ENCODE measurements around the gene YJEFN3.

The YJEFN3 gene

GRCh38 chr19:19559931-19560330 is 31.2 kb downstream of the YJEFN3 start:
- Histone ChIP-seq H3K9ac (ENCODE audit: low read length) (no peak overlapping the region), H3K27me3 (ENCODE audit: low read depth, low read length) (no peaks in the 10 kb centered on the region), H3K27ac (ENCODE audit: low read length) (no peak overlapping the region)

DNA sequence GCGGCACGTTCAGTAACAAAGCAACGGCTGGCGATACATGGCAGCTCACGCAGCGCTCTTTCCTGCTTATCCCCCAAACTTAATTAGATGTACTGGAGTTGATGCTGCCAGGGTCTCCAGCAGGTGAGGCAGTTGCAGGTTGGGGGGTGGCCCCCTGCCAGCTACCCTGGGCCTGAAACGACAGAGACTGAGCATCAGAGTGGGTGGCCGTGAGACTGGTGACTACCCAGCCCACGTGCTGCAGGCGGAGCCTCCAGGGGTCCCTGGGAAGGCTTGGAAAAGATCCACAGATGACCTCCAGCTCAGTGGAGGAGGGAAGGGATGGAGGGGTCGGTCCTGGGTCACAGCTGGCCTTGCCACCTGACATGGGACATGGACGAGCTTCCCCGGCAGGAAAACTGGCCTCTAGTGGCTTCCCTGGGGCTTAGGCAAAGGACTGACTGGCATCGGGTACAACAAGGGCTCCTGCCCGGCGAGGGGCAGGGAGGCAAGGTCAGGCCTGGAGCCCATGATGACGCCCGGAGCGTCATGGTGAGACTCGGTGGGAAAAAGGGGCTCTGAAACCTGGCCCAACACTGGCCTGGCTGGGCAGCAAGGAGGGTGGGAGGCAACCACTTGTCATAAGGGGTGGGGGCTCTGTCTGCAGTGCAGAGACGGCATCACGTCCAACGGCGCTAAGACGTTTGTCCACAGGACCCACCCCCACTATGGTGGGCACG is 33.4 kb downstream of the YJEFN3 start:
- Histone ChIP-seq H3K4me1 (ENCODE audit: low read length) (no peaks in the 10 kb centered on the region), H4K20me1 (ENCODE audit: insufficient read depth, low read length) (no peaks in the 10 kb centered on the region), H3K27ac (ENCODE audit: low read length) (no peak overlapping the region), H2AFZ (ENCODE audit: low read depth, low read length) (no peak overlapping the region), H3K36me3 (replicated peaks; ENCODE audit: low read depth, low read length) (no peaks in the 10 kb centered on the region), H3K9me3 (ENCODE audit: insufficient read depth, low read length) (no peaks in the 10 kb centered on the region), H3K9ac (ENCODE audit: low read length) (no peak overlapping the region), H3K4me3 (ENCODE audit: low read length) (no peak overlapping the region), H3K4me2 (ENCODE audit: low read length) (no peak overlapping the region), H3K79me2 (ENCODE audit: low read length) (no peaks in the 10 kb centered on the region), H3K27me3 (ENCODE audit: low read depth, low read length) (no peaks in the 10 kb centered on the region)
- no peak for TF ChIP-seq EZH2phosphoT487 (IDR thresholded peaks at IDR 0.05; ENCODE audit: low read depth)
- TF ChIP-seq, protein P1, sequence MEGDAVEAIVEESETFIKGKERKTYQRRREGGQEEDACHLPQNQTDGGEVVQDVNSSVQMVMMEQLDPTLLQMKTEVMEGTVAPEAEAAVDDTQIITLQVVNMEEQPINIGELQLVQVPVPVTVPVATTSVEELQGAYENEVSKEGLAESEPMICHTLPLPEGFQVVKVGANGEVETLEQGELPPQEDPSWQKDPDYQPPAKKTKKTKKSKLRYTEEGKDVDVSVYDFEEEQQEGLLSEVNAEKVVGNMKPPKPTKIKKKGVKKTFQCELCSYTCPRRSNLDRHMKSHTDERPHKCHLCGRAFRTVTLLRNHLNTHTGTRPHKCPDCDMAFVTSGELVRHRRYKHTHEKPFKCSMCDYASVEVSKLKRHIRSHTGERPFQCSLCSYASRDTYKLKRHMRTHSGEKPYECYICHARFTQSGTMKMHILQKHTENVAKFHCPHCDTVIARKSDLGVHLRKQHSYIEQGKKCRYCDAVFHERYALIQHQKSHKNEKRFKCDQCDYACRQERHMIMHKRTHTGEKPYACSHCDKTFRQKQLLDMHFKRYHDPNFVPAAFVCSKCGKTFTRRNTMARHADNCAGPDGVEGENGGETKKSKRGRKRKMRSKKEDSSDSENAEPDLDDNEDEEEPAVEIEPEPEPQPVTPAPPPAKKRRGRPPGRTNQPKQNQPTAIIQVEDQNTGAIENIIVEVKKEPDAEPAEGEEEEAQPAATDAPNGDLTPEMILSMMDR (IDR thresholded peaks at IDR 0.05; ENCODE audit: low read depth, low read length), result no peak

More at GRCh38 chr19:19559931-19560330, 31.2 kb downstream of the YJEFN3 start:
- no peak overlapping the region for H2AFZ ChIP-seq (ENCODE audit: low read depth, low read length)
- H3K79me2 ChIP-seq (ENCODE audit: low read length), result no peaks in the 10 kb centered on the region
- no peaks in the 10 kb centered on the region for H4K20me1 ChIP-seq (ENCODE audit: insufficient read depth, low read length)
- no peak overlapping the region for H3K4me2 ChIP-seq (ENCODE audit: low read length)
- no peak overlapping the region for H3K4me3 ChIP-seq (ENCODE audit: low read length)
- H3K36me3 ChIP-seq (replicated peaks; ENCODE audit: low read depth, low read length), result no peaks in the 10 kb centered on the region
- no peaks in the 10 kb centered on the region for H3K9me3 ChIP-seq (ENCODE audit: insufficient read depth, low read length)
- TF ChIP-seq EZH2phosphoT487 (IDR thresholded peaks at IDR 0.05; ENCODE audit: low read depth), result no peak
- TF ChIP-seq, protein P1 (IDR thresholded peaks at IDR 0.05; ENCODE audit: low read depth, low read length), result no peak
- H3K4me1 ChIP-seq (ENCODE audit: low read length), result no peaks in the 10 kb centered on the region

DNA sequence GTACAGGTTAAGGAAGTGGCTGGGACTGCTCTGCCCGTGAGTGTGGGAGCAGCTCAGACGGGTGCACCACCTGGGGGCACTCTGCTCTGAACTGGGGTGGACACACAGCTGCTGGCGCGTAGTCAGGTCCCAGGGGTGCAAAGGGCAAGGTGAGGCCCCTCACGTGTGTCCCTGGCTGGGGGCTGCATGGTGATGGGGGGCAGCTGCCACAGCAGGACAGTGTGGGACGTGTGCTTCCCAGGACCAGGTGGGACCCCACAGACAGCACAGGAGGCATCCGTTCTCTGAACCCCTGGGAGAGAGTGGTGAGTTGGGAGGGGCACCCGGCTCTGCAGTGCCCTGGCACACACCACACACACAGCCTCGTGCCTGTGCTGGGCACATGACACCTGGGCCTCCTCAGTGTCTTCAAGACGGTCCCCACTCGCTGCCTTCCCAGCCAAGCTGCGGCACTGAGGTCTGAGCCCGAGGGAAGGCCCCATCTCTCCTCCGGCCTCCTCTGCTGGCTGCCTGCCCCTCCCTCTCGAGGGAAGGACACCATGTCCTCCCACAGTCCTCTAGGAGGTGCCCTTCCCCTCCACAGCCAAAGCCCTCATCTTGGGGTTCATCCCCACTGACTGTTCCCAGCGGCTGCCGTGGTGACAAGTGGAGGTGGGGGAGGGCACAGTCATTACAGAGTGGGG is 34.1 kb downstream of the YJEFN3 start:
- Histone ChIP-seq H3K9ac (ENCODE audit: low read length) (no peak overlapping the region), H2AFZ (ENCODE audit: low read depth, low read length) (no peak overlapping the region), H3K27ac (ENCODE audit: low read length) (no peak overlapping the region), H3K36me3 (replicated peaks; ENCODE audit: low read depth, low read length) (no peaks in the 10 kb centered on the region), H3K9me3 (ENCODE audit: insufficient read depth, low read length) (no peaks in the 10 kb centered on the region), H3K4me1 (ENCODE audit: low read length) (no peaks in the 10 kb centered on the region), H3K27me3 (ENCODE audit: low read depth, low read length) (no peaks in the 10 kb centered on the region), H4K20me1 (ENCODE audit: insufficient read depth, low read length) (no peaks in the 10 kb centered on the region), H3K4me2 (ENCODE audit: low read length) (no peak overlapping the region), H3K4me3 (ENCODE audit: low read length) (no peak overlapping the region), H3K79me2 (ENCODE audit: low read length) (no peaks in the 10 kb centered on the region)
- TF ChIP-seq, protein P1 (IDR thresholded peaks at IDR 0.05; ENCODE audit: low read depth, low read length), result peak; percentile 17; the same call in 1 of the 2 replicates
- TF ChIP-seq EZH2phosphoT487 (IDR thresholded peaks at IDR 0.05; ENCODE audit: low read depth), result no peak

DNA sequence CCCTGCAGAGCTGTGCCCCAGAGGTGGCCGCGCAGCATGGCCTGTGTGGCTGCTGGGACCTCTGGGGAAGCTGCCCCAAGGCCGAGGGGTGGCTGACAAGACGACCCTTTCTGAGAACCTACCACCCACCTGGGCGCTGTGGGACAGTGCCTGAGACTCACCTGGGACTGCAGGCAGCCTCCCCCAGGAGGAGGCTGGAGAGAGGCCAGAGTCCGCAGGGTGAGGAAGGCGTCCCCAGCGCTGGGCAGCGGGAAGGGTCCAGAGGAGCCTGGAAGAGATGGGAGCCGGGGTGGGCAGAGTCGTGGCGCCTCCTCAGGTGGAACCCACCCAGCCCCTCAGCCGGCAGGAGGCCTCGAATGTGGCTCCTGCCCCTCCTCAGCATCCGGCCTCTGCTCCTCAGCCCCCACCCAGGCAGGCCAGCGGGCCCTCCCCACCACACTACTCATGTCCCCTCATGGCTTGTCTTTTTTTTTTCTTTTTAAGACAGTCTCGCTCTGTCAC is 34.7 kb downstream of the YJEFN3 start:
- H2AFZ ChIP-seq (ENCODE audit: low read depth, low read length), result no peak overlapping the region
- H3K27me3 ChIP-seq (ENCODE audit: low read depth, low read length), result no peaks in the 10 kb centered on the region
- H3K9me3 ChIP-seq (ENCODE audit: insufficient read depth, low read length), result no peaks in the 10 kb centered on the region
- no peaks in the 10 kb centered on the region for H3K4me1 ChIP-seq (ENCODE audit: low read length)
- no peak overlapping the region for H3K27ac ChIP-seq (ENCODE audit: low read length)
- no peak overlapping the region for H3K4me2 ChIP-seq (ENCODE audit: low read length)
- TF ChIP-seq, protein P1 (IDR thresholded peaks at IDR 0.05; ENCODE audit: low read depth, low read length), result no peak
- no peak for TF ChIP-seq EZH2phosphoT487 (IDR thresholded peaks at IDR 0.05; ENCODE audit: low read depth)
- no peak overlapping the region for H3K9ac ChIP-seq (ENCODE audit: low read length)
- no peaks in the 10 kb centered on the region for H3K79me2 ChIP-seq (ENCODE audit: low read length)
- H3K4me3 ChIP-seq (ENCODE audit: low read length), result no peak overlapping the region
- no peaks in the 10 kb centered on the region for H3K36me3 ChIP-seq (replicated peaks; ENCODE audit: low read depth, low read length)
- no peaks in the 10 kb centered on the region for H4K20me1 ChIP-seq (ENCODE audit: insufficient read depth, low read length)
